K562 (cell line): ENCODE data around the gene ITM2B. TPM values are rescaled to one million over a fixed set of nuclear protein-coding genes. Genes with fewer than 3 reads are reported as not detected.

Experiments used
- ATF1 ChIP-seq, 2 experiments: fragments of 450-650 bp in 1 of 2; IDR thresholded peaks; 2 replicates each; pipeline ENCODE4 v1.6.1; 2016; ENCODE audit warnings: missing compliant biosample characterization in 1 of 2, missing genetic modification characterization in 1 of 2
- EGR1 ChIP-seq: fragments of 450-650 bp; conservative IDR thresholded peaks from 2 replicates; pipeline ENCODE4 v1.6.1; 2017; ENCODE audit warnings: mild to moderate bottlenecking
- HMG20A ChIP-seq: fragments of 450-650 bp; formaldehyde crosslinking; conservative IDR thresholded peaks from 2 replicates; pipeline ENCODE4 v1.4.0; 2020; ENCODE audit warnings: mild to moderate bottlenecking, mixed read lengths
- HNRNPK ChIP-seq: fragments of 200-400 bp; formaldehyde crosslinking; IDR thresholded peaks from one replicate; pipeline ENCODE4 v1.6.1; 2018; ENCODE audit warnings: mild to moderate bottlenecking, low read depth, low read length; ENCODE audit not compliant: poor library complexity, severe bottlenecking
- KDM4B ChIP-seq, 2 experiments: fragments of 450-650 bp in 1 of 2; sonication (generic) in 1 of 2; IDR thresholded peaks; 2 replicates each; pipeline ENCODE4 v1.6.1; 2016 to 2017; ENCODE audit warnings: borderline replicate concordance in 2 of 2, antibody characterized with exemption in 1 of 2, low read depth in 1 of 2, mild to moderate bottlenecking in 1 of 2
- MEIS2 ChIP-seq: fragments of 450-650 bp; IDR thresholded peaks from 2 replicates; pipeline ENCODE4 v1.6.1; 2014; ENCODE audit warnings: mild to moderate bottlenecking; ENCODE audit not compliant: partially characterized antibody
- MYC ChIP-seq, 2 experiments: fragments of 250-450 bp in 1 of 2; sonication (Bioruptor Pico) in 1 of 2; IDR thresholded peaks; 2 replicates each; pipeline versions ENCODE4 v1.5.1 to v1.6.1; 2012 to 2021; ENCODE audit warnings: low read depth in 2 of 2, borderline replicate concordance in 1 of 2, improper control_type of control experiment in 1 of 2, low read length in 1 of 2, mild to moderate bottlenecking in 1 of 2, moderate library complexity in 1 of 2
- NR1H2 ChIP-seq: sonication (generic); formaldehyde crosslinking; IDR thresholded peaks from 2 replicates; pipeline ENCODE4 v1.4.0; 2020; ENCODE audit warnings: mild to moderate bottlenecking, missing genetic modification reagents
- RBM17 ChIP-seq: fragments of 200-400 bp; formaldehyde crosslinking; IDR thresholded peaks from 2 replicates; pipeline ENCODE4 v1.6.1; 2017; ENCODE audit warnings: low read depth, mild to moderate bottlenecking, low read length, borderline replicate concordance
- SAFB ChIP-seq: fragments of 200-400 bp; formaldehyde crosslinking; IDR thresholded peaks from 2 replicates; pipeline ENCODE4 v1.6.1; 2017; ENCODE audit warnings: low read depth, low read length, borderline replicate concordance
- SMAD4 ChIP-seq: fragments of 250-450 bp; sonication (Bioruptor Pico); conservative IDR thresholded peaks from 2 replicates; pipeline ENCODE4 v1.8.0; 2021; ENCODE audit warnings: inconsistent platforms, mild to moderate bottlenecking, moderate library complexity
- SMARCA4 ChIP-seq: fragments of 450-650 bp; IDR thresholded peaks from 2 replicates; pipeline ENCODE4 v1.6.1; 2016
- TAF7 ChIP-seq: fragments of 450-650 bp; IDR thresholded peaks from 2 replicates; pipeline ENCODE4 v1.6.1; 2016; ENCODE audit warnings: missing genetic modification characterization, missing compliant biosample characterization
- ZMIZ1 ChIP-seq, 2 experiments: fragments of 150-350 bp in 1 of 2; IDR thresholded peaks; 2 replicates each; pipeline ENCODE4 v1.6.1; 2012 to 2016; ENCODE audit warnings: low read depth in 2 of 2, low read length in 2 of 2, mild to moderate bottlenecking in 1 of 2, moderate library complexity in 1 of 2
- ZNF263 ChIP-seq: sonication (generic); formaldehyde crosslinking; IDR thresholded peaks from 2 replicates; pipeline ENCODE4 v1.8.0; 2022; ENCODE audit warnings: mild to moderate bottlenecking, missing genetic modification reagents, borderline replicate concordance
- ZNF282 ChIP-seq: sonication (generic); formaldehyde crosslinking; IDR thresholded peaks from 2 replicates; pipeline ENCODE4 v1.8.1; 2023; ENCODE audit warnings: missing genetic modification reagents
- polyA plus RNA-seq, 8 experiments: library from polyadenylated mRNA; depleted of rRNA in 4 of 8; stranded (reverse) in 5 of 8; unstranded in 3 of 8; fragments of >200 nt; fragmentation: Nextera tagmentation in 2 of 8; fragmentation: Illumina TruSeq in 1 of 8; extraction: Ambion mirVana in 2 of 8; extraction: Trizol in 1 of 8; gene quantifications; 2 replicates each; pipeline versions ENCODE4 v1.2.1 to v1.2.3, GENCODE V29; 2011 to 2014; ENCODE audit warnings: inconsistent platforms in 1 of 8, missing spikeins in 1 of 8
- total RNA-seq, 7 experiments: library from RNA; depleted of rRNA in 6 of 7; stranded (reverse); fragments of >200 nt in 6 of 7; fragmentation: Illumina TruSeq in 2 of 7; extraction: Trizol in 2 of 7; gene quantifications; 2 replicates each; pipeline versions ENCODE4 v1.2.1 to v1.2.3, GENCODE V29; 2011 to 2021; ENCODE audit warnings: low replicate concordance in 1 of 7
- TF ChIP-seq, protein P1 (sequence below): fragments of 250-450 bp; sonication (Bioruptor Pico); IDR thresholded peaks from 2 replicates; pipeline ENCODE4 v1.4.0; 2020
- TF ChIP-seq, protein P2 (sequence below): sonication (generic); formaldehyde crosslinking; IDR thresholded peaks from 2 replicates; pipeline ENCODE4 v1.8.1; 2022; ENCODE audit warnings: missing genetic modification reagents
- TF ChIP-seq, protein P3 (sequence below): fragments of 450-650 bp; formaldehyde crosslinking; IDR thresholded peaks from 2 replicates; pipeline ENCODE4 v1.4.0; 2020; ENCODE audit warnings: mild to moderate bottlenecking, moderate library complexity

Gene ITM2B
- total and polyA plus RNA-seq, 9 of the 15 experiments (the other 6 are each of a cell fraction or from before 2014, with no cell fraction given), result 22.0 to 83.8 (median 45.0) TPM

DNA sequence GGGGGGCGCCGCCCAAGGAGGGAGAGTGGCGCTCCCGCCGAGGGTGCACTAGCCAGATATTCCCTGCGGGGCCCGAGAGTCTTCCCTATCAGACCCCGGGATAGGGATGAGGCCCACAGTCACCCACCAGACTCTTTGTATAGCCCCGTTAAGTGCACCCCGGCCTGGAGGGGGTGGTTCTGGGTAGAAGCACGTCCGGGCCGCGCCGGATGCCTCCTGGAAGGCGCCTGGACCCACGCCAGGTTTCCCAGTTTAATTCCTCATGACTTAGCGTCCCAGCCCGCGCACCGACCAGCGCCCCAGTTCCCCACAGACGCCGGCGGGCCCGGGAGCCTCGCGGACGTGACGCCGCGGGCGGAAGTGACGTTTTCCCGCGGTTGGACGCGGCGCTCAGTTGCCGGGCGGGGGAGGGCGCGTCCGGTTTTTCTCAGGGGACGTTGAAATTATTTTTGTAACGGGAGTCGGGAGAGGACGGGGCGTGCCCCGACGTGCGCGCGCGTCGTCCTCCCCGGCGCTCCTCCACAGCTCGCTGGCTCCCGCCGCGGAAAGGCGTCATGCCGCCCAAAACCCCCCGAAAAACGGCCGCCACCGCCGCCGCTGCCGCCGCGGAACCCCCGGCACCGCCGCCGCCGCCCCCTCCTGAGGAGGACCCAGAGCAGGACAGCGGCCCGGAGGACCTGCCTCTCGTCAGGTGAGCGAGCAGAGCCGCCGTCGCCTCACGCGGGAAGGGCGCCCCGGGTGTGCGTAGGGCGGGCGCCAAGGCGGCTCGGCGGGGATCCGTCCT lies 70.5 kb downstream of the ITM2B start, which contains the start of gene RB1 (continued):
- TF ChIP-seq HNRNPK (no peak), HMG20A (no peak), SAFB (peak; percentile 14; the same call in 1 of the 2 replicates), MYC (IDR thresholded peaks at IDR 0.05; ENCODE audit: low read depth, low read length) (peak; percentile 54), MYC (CRISPR knock-in tag; IDR thresholded peaks at IDR 0.05; ENCODE audit: borderline replicate concordance, low read depth) (no peak), NR1H2 (0 out of 2 replicates have a peak, but pooled peaks have one; percentile 28), TAF7 (no peak), KDM4B (IDR thresholded peaks at IDR 0.05; ENCODE audit: borderline replicate concordance in 2 of 2, low read depth in 1 of 2) (no peak), ZNF282 (CRISPR knock-in tag) (no peak), ZNF263 (CRISPR knock-in tag) (peak; percentile 99), ZMIZ1 (IDR thresholded peaks at IDR 0.05; ENCODE audit: low read depth in 2 of 2, low read length in 2 of 2) (no peak), MEIS2 (no peak), SMARCA4 (peak; percentile 13; the same call in 1 of the 2 replicates), RBM17 (no peak), ATF1 (CRISPR knock-in tag; IDR thresholded peaks at IDR 0.05) (peak; percentile 45; the same call in 1 of the 2 replicates), ATF1 (tag; IDR thresholded peaks at IDR 0.05) (peak; percentile 96), EGR1 (peak; percentile 57), SMAD4 (peak; percentile 77)
- TF ChIP-seq, protein P1, sequence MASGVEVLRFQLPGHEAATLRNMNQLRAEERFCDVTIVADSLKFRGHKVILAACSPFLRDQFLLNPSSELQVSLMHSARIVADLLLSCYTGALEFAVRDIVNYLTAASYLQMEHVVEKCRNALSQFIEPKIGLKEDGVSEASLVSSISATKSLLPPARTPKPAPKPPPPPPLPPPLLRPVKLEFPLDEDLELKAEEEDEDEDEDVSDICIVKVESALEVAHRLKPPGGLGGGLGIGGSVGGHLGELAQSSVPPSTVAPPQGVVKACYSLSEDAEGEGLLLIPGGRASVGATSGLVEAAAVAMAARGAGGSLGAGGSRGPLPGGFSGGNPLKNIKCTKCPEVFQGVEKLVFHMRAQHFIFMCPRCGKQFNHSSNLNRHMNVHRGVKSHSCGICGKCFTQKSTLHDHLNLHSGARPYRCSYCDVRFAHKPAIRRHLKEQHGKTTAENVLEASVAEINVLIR (CRISPR knock-in tag), result peak; percentile 86
- TF ChIP-seq, protein P2, sequence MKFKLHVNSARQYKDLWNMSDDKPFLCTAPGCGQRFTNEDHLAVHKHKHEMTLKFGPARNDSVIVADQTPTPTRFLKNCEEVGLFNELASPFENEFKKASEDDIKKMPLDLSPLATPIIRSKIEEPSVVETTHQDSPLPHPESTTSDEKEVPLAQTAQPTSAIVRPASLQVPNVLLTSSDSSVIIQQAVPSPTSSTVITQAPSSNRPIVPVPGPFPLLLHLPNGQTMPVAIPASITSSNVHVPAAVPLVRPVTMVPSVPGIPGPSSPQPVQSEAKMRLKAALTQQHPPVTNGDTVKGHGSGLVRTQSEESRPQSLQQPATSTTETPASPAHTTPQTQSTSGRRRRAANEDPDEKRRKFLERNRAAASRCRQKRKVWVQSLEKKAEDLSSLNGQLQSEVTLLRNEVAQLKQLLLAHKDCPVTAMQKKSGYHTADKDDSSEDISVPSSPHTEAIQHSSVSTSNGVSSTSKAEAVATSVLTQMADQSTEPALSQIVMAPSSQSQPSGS (CRISPR knock-in tag), result no peak
- TF ChIP-seq, protein P3, sequence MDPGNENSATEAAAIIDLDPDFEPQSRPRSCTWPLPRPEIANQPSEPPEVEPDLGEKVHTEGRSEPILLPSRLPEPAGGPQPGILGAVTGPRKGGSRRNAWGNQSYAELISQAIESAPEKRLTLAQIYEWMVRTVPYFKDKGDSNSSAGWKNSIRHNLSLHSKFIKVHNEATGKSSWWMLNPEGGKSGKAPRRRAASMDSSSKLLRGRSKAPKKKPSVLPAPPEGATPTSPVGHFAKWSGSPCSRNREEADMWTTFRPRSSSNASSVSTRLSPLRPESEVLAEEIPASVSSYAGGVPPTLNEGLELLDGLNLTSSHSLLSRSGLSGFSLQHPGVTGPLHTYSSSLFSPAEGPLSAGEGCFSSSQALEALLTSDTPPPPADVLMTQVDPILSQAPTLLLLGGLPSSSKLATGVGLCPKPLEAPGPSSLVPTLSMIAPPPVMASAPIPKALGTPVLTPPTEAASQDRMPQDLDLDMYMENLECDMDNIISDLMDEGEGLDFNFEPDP (CRISPR knock-in tag), result 0 out of 2 replicates have a peak, but pooled peaks have one; percentile 49
